BLaER1 treated with 17β-estradiol and CSF1 and Interleukin-3, amounts not matched to agents 10 nM and 100 nM (cell line): ENCODE data around the gene RCL1.

Source experiments
- H3K27ac ChIP-seq, 11 experiments: shearing (Covaris generic); formaldehyde crosslinking; 2 replicates each; pipeline ENCODE4 v1.8.1; 2022
- H3K27me3 ChIP-seq, 11 experiments: shearing (Covaris generic); formaldehyde crosslinking; 2 replicates each; pipeline ENCODE4 v1.8.1; 2022
- H3K36me3 ChIP-seq, 11 experiments: shearing (Covaris generic); formaldehyde crosslinking; 2 replicates each; pipeline ENCODE4 v1.8.1; 2022
- H3K4me1 ChIP-seq, 10 experiments: shearing (Covaris generic); formaldehyde crosslinking; 2 replicates each; pipeline ENCODE4 v1.8.1; 2022
- H3K4me2 ChIP-seq, 11 experiments: shearing (Covaris generic); formaldehyde crosslinking; 2 replicates each; pipeline ENCODE4 v1.8.1; 2022
- H3K4me3 ChIP-seq, 10 experiments: shearing (Covaris generic); formaldehyde crosslinking; 2 replicates each; pipeline ENCODE4 v1.8.1; 2022
- H3K9ac ChIP-seq, 11 experiments: shearing (Covaris generic); formaldehyde crosslinking; 2 replicates each; pipeline ENCODE4 v1.8.1; 2022
- H3K9me3 ChIP-seq, 11 experiments: shearing (Covaris generic); formaldehyde crosslinking; replicated peaks in 1 of 11; 2 replicates each; pipeline ENCODE4 v1.8.1; 2022
- H4K20me1 ChIP-seq, 11 experiments: shearing (Covaris generic); formaldehyde crosslinking; 2 replicates each; pipeline ENCODE4 v1.8.1; 2022
- Cebpa-rat ChIP-seq, 11 experiments: shearing (Covaris generic); IDR thresholded peaks; 2 replicates each; pipeline ENCODE4 v1.8.1; 2022

RCL1 gene

DNA sequence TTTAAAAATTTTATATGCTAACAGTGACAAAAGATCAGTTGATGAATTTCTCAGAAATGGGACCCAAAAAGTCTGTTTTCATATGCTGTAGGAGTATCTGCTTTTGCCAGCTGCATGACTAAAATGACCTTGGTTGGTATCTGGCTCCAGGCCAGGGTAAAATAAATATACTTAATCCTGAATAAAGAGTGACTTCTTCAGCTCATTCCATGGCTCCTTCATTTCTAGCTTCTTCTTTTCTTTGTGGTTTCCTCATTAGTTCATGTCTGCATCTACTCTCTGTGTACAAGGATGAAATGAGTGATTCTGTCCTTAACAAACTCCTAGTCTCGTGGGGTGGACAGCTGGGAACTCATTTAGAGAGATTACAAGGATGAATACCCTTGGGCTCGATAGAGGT is 36.0 kb downstream of the RCL1 start:
- Histone ChIP-seq H3K27me3 (no peaks in the 10 kb centered on the region), H3K27ac (no peak overlapping the region), H3K9ac (no peak overlapping the region), H3K9me3 (no peaks in the 10 kb centered on the region), H3K4me1 (0 out of 20 replicates have a peak, but pooled peaks cover 0 to 8% (median 0%) of the 10 kb centered on the region in 10 experiments), H3K36me3 (peaks cover 50 to 99% (median 81%) of the 10 kb centered on the region in 11 experiments), H3K4me3 (no peak overlapping the region), H3K4me2 (no peak overlapping the region), H4K20me1 (peaks cover 0 to 100% (median 53%) of the 10 kb centered on the region in 11 experiments; a peak in 12 of 22 replicates)
- no peak for TF ChIP-seq Cebpa-rat (IDR thresholded peaks at IDR 0.05)

DNA sequence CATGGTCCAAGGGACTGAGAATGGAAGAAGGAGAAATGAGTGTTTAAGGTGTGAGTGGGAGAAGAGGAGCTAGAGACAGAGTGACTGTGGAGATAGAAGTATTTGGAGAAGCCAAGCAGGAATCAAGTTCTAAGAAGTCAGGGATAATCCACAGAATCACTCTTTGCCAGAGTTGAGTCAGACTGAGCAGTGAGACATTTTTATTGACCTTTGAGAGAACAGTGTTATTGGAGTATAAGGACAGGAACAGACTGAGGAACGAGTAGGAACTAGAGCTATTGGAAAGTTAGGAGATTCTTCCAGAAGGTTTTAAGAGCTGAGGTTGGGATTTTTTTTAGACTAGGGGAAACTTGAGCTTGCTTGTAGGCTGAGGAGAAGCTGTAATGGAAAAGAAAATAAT is 37.2 kb downstream of the RCL1 start:
- Histone ChIP-seq H3K4me1 (peaks cover 0 to 13% (median 0%) of the 10 kb centered on the region in 10 experiments; a peak in 6 of 20 replicates), H3K27me3 (no peaks in the 10 kb centered on the region), H3K36me3 (peaks cover 53 to 99% (median 82%) of the 10 kb centered on the region in 11 experiments), H3K4me3 (no peak overlapping the region), H3K27ac (no peak overlapping the region), H3K9me3 (no peaks in the 10 kb centered on the region), H4K20me1 (peaks cover 0 to 100% (median 45%) of the 10 kb centered on the region in 11 experiments; a peak in 12 of 22 replicates), H3K4me2 (no peak overlapping the region), H3K9ac (no peak overlapping the region)
- no peak for TF ChIP-seq Cebpa-rat (IDR thresholded peaks at IDR 0.05)

DNA sequence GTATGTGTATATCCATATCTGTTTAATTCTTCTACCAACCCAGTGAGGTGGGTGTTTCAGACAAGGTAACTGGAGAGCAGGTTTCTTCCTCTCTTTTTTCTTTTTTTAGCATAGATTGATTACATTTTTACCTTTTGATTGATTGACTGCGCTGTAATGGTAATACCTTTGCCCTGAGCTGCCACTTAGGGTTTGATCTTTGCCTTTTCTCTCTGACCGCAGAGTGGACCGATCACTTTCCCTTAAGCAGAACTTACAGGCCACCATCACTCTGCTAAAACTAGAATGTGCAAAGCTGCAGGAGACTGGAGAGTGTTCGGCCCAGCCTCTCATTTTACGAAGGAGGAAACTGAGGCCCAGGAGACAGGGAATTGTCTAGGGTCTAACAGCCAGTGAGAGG is 38.0 kb downstream of the RCL1 start:
- Histone ChIP-seq H3K4me2 (no peak overlapping the region), H3K36me3 (peaks cover 53 to 100% (median 85%) of the 10 kb centered on the region in 11 experiments), H3K9ac (no peak overlapping the region), H3K4me1 (peaks cover 0 to 20% (median 0%) of the 10 kb centered on the region in 10 experiments; a peak in 7 of 20 replicates), H3K9me3 (no peaks in the 10 kb centered on the region), H3K4me3 (no peak overlapping the region), H4K20me1 (peaks cover 0 to 100% (median 38%) of the 10 kb centered on the region in 11 experiments; a peak in 12 of 22 replicates), H3K27ac (no peak overlapping the region), H3K27me3 (no peaks in the 10 kb centered on the region)
- TF ChIP-seq Cebpa-rat (IDR thresholded peaks at IDR 0.05) = no peak

DNA sequence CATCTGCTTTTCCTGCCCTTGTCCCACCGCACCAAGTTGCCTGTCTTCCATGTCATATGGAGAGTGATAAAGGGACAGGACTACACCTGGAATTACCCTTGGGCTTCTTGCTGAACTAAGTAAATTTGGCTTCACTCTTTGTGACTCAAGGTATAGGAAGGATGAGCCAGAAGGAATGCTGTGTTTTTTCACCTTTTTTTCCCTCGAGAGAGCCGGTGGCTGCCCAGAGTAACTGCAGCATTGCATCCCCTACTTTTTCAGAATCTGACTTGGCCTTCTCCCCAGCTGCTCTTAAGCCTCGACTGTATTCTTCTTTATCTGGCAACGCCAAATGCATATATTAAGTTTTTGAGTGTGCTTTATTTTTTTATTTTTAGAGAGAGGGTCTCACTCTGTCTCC is 38.4 kb downstream of the RCL1 start:
- H3K4me3 ChIP-seq = no peak overlapping the region
- peaks cover 53 to 100% (median 85%) of the 10 kb centered on the region in 11 experiments for H3K36me3 ChIP-seq
- H3K4me1 ChIP-seq = peaks cover 0 to 23% (median 1%) of the 10 kb centered on the region in 10 experiments; a peak in 9 of 20 replicates
- no peak overlapping the region for H3K4me2 ChIP-seq
- H3K9ac ChIP-seq = no peak overlapping the region
- H3K9me3 ChIP-seq = no peaks in the 10 kb centered on the region
- H3K27me3 ChIP-seq = no peaks in the 10 kb centered on the region
- H3K27ac ChIP-seq = no peak overlapping the region
- TF ChIP-seq Cebpa-rat (IDR thresholded peaks at IDR 0.05) = no peak
- H4K20me1 ChIP-seq = peaks cover 0 to 100% (median 33%) of the 10 kb centered on the region in 11 experiments; a peak in 12 of 22 replicates

DNA sequence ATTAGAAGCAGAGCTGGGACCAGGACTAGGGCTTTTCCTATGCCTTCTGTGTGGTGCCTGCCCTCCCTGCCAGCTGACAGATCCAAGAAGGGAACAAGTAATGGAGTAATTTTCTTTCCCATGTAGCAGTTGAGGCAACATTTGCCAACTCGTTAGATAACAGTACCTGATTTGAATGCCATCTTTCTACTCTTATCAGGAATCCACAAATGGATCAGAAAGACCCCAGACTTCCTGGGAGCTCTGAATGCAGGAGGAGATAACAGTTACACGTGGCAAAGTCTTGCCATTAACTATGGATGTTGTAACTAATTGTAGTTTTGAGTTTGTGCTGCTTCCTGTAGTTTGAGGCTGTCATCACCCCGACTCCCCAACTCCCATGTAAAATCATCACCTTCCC is 39.2 kb downstream of the RCL1 start:
- H4K20me1 ChIP-seq = peaks cover 0 to 100% (median 32%) of the 10 kb centered on the region in 11 experiments; a peak in 12 of 22 replicates
- no peaks in the 10 kb centered on the region for H3K9me3 ChIP-seq
- H3K4me3 ChIP-seq = no peak overlapping the region
- H3K4me1 ChIP-seq = peaks cover 5 to 28% (median 9%) of the 10 kb centered on the region in 10 experiments; a peak in 16 of 20 replicates
- no peak for TF ChIP-seq Cebpa-rat (IDR thresholded peaks at IDR 0.05)
- no peak overlapping the region for H3K9ac ChIP-seq
- no peak overlapping the region for H3K27ac ChIP-seq
- no peaks in the 10 kb centered on the region for H3K27me3 ChIP-seq
- H3K36me3 ChIP-seq = peaks cover 46 to 98% (median 83%) of the 10 kb centered on the region in 11 experiments
- H3K4me2 ChIP-seq = no peak overlapping the region

DNA sequence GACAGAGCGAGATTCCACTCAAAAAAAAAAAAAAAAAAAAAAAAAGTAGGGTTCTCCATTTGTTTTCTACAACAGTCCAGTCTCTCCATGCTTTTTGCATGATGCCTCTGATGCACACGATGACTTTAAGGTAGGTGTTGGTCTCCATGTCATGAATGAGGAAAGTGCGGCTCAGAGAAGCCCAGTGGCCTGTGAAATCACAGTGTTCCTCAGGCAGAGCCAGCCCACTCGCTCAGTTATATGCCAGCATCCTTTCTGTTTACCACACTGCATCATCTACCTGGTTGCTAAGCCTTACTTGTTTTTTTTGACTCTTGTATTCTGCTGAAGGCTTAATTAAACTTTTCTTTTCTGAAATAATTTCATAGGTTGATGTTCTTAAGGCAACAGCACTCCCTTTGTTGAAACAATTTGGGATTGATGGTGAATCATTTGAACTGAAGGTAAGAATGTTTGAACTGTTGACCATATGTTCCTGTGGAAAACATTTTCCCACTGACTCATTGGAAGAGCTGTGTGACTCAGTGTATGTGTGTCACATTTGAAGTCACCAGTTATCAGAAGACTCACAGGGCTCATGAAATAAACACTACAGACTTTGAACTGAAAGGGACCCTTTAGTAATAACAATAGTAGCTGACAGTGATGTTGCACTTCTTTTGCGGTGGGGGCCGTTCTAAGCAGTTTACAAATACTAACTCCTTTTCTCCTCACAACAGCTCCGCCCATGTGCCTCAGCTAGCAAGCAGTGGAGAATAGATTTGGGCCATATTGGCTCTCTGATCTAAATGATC is 40.2 kb downstream of the RCL1 start:
- H3K27ac ChIP-seq = no peak overlapping the region
- H3K4me2 ChIP-seq = no peak overlapping the region
- no peak for TF ChIP-seq Cebpa-rat (IDR thresholded peaks at IDR 0.05)

DNA sequence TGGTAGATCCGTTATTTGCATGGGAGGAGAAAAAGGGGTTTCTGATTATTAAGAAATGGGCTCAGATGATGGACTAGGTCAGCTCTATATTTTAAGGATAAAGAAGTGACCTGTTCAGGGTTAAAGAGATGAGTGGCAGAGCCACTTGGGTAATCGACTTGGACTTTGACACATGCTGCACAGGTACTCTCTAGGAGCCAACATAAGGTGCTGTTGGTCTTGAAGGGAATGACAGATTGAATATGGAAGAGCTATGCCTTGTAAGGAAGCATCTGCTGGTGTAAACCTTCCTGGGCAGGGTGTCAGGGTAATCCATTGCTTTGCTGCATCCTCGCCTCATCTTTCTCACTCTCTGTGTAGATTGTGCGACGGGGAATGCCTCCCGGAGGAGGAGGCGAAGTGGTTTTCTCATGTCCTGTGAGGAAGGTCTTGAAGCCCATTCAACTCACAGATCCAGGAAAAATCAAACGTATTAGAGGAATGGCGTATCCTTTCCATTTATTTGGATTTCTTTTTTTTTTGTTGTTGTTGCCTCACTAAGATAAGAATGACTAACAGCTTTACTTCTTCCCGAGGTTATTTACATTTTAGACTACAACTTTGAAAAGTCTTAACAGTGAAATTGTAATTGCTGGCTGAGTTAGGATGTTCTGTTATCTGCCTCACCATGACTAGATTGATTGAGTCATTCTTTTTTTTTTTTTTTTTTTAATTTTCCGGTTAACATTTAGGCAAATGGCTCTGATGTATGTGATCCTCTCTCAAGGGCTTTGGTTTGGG is 41.2 kb downstream of the RCL1 start:
- H3K9me3 ChIP-seq = no peaks in the 10 kb centered on the region
- peaks cover 49 to 90% (median 78%) of the 10 kb centered on the region in 11 experiments for H3K36me3 ChIP-seq
- no peak overlapping the region for H3K4me3 ChIP-seq
- no peaks in the 10 kb centered on the region for H3K27me3 ChIP-seq
- H3K4me1 ChIP-seq = peaks cover 24 to 34% (median 27%) of the 10 kb centered on the region in 10 experiments
- peaks cover 0 to 100% (median 48%) of the 10 kb centered on the region in 11 experiments; a peak in 13 of 22 replicates for H4K20me1 ChIP-seq
- H3K9ac ChIP-seq = no peak overlapping the region
- H3K27ac ChIP-seq = no peak overlapping the region
- no peak for TF ChIP-seq Cebpa-rat (IDR thresholded peaks at IDR 0.05)
- H3K4me2 ChIP-seq = no peak overlapping the region

More for the DNA sequence above, 40.2 kb downstream of the RCL1 start:
- Histone ChIP-seq H3K4me3 (no peak overlapping the region), H4K20me1 (peaks cover 0 to 100% (median 43%) of the 10 kb centered on the region in 11 experiments; a peak in 13 of 22 replicates), H3K27me3 (no peaks in the 10 kb centered on the region), H3K9me3 (no peaks in the 10 kb centered on the region), H3K4me1 (peaks cover 15 to 34% (median 20%) of the 10 kb centered on the region in 10 experiments), H3K36me3 (peaks cover 43 to 91% (median 80%) of the 10 kb centered on the region in 11 experiments), H3K9ac (no peak overlapping the region)

DNA sequence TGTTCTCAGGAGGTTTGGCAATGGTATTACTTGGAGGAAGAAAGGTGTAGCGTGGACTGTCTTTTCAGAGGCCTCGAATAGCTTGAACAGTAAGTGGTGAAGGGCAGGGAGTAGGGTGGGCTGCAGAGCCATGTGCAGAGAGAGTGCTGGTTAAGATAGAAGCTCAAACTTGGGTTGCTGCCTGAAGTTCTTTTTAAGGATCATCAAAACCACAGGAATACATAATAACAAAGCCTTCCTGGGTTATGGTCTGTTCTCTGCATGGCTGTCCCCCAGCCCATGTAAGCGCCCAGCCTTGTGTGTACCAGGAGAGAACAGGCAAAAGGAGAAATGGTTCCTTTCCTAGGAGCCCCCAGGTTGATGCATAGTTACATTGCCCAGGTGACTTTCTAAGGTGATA is 43.9 kb downstream of the RCL1 start:
- H3K27ac ChIP-seq = no peak overlapping the region
- no peaks in the 10 kb centered on the region for H3K27me3 ChIP-seq
- peaks cover 24 to 34% (median 28%) of the 10 kb centered on the region in 10 experiments for H3K4me1 ChIP-seq
- no peak for TF ChIP-seq Cebpa-rat (IDR thresholded peaks at IDR 0.05)
- no peak overlapping the region for H3K9ac ChIP-seq
- H3K9me3 ChIP-seq = no peaks in the 10 kb centered on the region
- H3K36me3 ChIP-seq = peaks cover 35 to 93% (median 77%) of the 10 kb centered on the region in 11 experiments
- H3K4me3 ChIP-seq = no peak overlapping the region
- H3K4me2 ChIP-seq = peak overlapping the region in 8 of 11 experiments; percentile 53 to 84 (median 72); a peak in 8 of 22 replicates
- H4K20me1 ChIP-seq = peaks cover 0 to 100% (median 31%) of the 10 kb centered on the region in 11 experiments; a peak in 13 of 22 replicates
